DND-41 (cell line): ENCODE measurements around the gene SPTLC3.

ENCODE experiments used
- EZH2 ChIP-seq: IDR thresholded peaks from 3 replicates; pipeline ENCODE4 v1.6.1; 2012; ENCODE audit warnings: borderline replicate concordance, low read depth, mild to moderate bottlenecking, moderate library complexity, low read length, inconsistent platforms; ENCODE audit not compliant: severe bottlenecking
- TF ChIP-seq, protein P1 (sequence below): IDR thresholded peaks from 2 replicates; pipeline ENCODE4 v1.5.1; 2012; ENCODE audit warnings: borderline replicate concordance, low read length, moderate library complexity, mild to moderate bottlenecking; ENCODE audit not compliant: poor library complexity, severe bottlenecking; ENCODE audit errors: extremely low read depth

DNA sequence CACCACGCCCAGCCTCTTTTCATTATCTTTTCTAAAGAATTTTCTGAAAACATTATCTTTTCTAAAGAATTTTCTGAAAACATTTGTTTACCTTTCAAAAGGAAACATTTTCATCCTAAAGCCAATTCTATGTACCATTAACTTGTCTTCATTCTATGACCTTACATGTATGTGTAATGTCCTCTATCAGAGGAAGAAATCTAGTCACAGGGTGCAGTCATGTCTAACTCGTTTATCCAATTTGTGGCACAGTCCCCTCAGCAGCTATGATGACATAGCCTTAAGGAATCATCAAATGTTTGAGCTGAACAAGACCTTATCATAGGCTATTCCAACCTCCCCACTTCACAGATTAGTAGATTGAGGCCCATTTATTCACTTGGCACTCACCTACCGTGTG lies 21.5 kb upstream of the SPTLC3 start:
- TF ChIP-seq, protein P1, sequence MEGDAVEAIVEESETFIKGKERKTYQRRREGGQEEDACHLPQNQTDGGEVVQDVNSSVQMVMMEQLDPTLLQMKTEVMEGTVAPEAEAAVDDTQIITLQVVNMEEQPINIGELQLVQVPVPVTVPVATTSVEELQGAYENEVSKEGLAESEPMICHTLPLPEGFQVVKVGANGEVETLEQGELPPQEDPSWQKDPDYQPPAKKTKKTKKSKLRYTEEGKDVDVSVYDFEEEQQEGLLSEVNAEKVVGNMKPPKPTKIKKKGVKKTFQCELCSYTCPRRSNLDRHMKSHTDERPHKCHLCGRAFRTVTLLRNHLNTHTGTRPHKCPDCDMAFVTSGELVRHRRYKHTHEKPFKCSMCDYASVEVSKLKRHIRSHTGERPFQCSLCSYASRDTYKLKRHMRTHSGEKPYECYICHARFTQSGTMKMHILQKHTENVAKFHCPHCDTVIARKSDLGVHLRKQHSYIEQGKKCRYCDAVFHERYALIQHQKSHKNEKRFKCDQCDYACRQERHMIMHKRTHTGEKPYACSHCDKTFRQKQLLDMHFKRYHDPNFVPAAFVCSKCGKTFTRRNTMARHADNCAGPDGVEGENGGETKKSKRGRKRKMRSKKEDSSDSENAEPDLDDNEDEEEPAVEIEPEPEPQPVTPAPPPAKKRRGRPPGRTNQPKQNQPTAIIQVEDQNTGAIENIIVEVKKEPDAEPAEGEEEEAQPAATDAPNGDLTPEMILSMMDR, result no peak
- TF ChIP-seq EZH2, result no peak
